Stomach (tissue), 4 donors: ENCODE data around the gene MREG.

Experiments
- EP300 ChIP-seq: sonication (generic); formaldehyde crosslinking; IDR thresholded peaks from one replicate; pipeline ENCODE4 v1.6.1; 2017; ENCODE audit warnings: antibody characterized with exemption
- TF ChIP-seq, protein P1 (sequence below), 7 experiments: fragments of 450-650 bp in 4 of 7; fragments of 200-600 bp in 3 of 7; sonication (generic) in 3 of 7; IDR thresholded peaks; one replicate each; pipeline ENCODE4 v1.5.1; 2016 to 2019; ENCODE audit warnings: antibody characterized with exemption in 7 of 7, control low read depth in 2 of 7, mild to moderate bottlenecking in 1 of 7

DNA sequence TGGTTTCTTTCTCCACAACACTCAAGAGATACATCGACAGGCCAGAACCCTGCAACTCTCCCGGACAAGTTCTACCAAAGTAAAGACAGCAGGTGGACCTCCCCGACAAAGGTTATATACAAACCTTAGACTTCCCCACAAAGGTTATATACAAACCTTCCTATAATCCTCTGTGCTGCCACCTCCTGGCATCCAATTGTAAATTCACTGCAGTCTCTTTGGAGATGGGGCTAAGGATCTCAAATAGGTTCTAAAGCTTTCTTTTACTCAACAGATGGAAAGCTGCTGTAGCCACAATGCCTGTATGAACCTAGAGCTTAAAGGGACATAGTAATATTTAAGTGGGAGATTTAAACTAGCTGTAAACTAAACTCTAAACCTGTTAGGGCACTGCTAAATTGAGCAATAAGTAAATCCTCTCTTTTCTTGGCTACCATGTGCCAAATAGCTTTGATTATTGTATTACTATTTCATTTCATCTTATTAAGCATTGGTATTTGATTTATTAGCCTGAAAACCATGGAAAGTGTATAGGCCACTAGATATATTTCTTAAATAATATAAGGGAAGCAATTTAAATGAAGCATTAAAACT lies 9.8 kb upstream of the MREG start:
- TF ChIP-seq, protein P1, sequence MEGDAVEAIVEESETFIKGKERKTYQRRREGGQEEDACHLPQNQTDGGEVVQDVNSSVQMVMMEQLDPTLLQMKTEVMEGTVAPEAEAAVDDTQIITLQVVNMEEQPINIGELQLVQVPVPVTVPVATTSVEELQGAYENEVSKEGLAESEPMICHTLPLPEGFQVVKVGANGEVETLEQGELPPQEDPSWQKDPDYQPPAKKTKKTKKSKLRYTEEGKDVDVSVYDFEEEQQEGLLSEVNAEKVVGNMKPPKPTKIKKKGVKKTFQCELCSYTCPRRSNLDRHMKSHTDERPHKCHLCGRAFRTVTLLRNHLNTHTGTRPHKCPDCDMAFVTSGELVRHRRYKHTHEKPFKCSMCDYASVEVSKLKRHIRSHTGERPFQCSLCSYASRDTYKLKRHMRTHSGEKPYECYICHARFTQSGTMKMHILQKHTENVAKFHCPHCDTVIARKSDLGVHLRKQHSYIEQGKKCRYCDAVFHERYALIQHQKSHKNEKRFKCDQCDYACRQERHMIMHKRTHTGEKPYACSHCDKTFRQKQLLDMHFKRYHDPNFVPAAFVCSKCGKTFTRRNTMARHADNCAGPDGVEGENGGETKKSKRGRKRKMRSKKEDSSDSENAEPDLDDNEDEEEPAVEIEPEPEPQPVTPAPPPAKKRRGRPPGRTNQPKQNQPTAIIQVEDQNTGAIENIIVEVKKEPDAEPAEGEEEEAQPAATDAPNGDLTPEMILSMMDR (IDR thresholded peaks at IDR 0.05): peak in 5 of 7 experiments; percentile 21 to 49 (median 43)
- no peak for TF ChIP-seq EP300
